HG03439 (cell line): ENCODE measurements around the gene ADAR.

Experiments
- ATAC-seq: cut with Tn5 transposase; IDR thresholded peaks from one replicate; pipeline ENCODE4 v1.9.1; 2021; ENCODE audit warnings: mild to moderate bottlenecking, moderate library complexity; ENCODE audit not compliant: unreplicated experiment

ADAR gene

GRCh38 chr1:154533952-154534844 is 73.8 kb downstream of the ADAR start:
- ATAC-seq: no peak
